HG03575 (cell line): ENCODE measurements around the gene ZNF148.

ENCODE experiments used
- ATAC-seq: cut with Tn5 transposase; IDR thresholded peaks from one replicate; pipeline ENCODE4 v1.9.1; 2021; ENCODE audit not compliant: unreplicated experiment, insufficient number of reproducible peaks, low FRiP score; ENCODE audit errors: extremely low read depth

Gene ZNF148

DNA sequence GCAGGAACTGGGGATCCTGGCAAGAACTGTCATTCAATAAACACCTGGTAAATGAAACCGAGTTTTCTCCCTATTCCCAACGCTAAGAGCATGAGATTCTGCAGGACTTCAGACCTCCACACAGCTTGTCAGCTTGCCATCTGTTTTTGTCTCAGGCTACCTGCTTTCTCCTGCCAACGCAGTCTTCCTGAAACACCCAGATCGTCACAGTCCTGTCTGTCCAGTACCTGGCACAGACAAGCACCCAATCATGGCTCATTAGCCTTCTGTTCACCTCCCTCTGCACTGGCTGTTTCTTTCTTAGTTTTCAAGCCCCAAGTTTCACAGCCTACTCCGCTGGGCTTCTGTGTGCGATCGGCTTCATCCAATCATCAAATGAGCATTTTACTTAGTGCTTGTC, 167.6 kb downstream of the ZNF148 start:
- no peak for ATAC-seq

DNA sequence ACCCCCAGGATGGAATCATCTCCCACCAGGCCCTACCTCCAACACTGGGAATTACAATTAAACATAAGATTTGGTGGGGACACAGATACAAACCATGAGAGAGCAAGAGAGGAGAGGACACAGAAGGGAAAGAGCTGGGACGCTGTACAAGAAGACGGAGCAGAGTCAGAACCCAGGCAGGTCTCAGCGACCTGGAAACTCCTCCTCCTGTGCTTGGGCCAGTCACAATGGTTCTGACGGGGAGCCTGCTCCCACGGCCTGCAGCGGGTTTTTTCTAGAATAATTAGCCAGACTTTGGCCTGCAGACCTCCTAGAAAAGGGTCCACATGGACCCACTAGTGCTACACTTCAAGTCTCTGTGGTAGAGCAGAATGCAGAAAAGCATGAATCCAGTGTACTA, 168.2 kb downstream of the ZNF148 start:
- no peak for ATAC-seq

DNA sequence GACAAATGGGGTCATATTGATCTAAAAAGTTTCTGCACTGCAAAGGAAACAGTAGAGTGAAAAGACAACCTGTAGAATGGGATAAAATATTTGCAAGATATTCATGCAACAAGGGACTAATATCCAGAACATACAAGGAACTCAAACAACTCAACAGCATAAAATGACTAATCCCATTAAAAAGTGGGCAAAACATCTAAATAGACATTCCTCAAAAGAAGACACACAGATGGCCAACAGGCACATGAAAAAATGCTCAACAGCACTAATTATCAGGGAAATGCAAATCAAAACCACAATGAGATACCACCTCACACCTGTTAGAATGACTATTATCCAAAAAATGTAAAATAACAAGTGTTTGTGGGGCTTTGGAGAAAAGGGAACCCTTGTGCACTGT, 171.4 kb downstream of the ZNF148 start:
- ATAC-seq: no peak

DNA sequence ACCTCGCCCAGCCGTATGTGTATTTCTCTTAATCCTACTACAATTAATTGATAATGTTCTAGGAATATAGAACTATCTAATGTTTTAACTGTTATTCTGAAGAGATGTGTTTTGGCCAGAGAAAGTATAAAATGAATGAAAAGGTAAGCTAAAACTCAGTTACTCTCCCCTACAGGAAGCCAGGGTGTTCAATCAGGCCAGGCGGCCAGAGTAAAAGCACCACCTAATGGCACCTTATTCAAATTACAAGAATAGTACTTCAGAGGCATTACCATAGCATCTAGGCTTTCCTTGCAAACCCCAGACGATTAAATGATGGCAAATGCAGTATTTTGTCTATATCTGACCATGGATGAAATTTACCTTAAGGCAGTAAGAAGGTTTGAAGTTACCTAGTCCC, 172.9 kb downstream of the ZNF148 start:
- ATAC-seq: no peak

DNA sequence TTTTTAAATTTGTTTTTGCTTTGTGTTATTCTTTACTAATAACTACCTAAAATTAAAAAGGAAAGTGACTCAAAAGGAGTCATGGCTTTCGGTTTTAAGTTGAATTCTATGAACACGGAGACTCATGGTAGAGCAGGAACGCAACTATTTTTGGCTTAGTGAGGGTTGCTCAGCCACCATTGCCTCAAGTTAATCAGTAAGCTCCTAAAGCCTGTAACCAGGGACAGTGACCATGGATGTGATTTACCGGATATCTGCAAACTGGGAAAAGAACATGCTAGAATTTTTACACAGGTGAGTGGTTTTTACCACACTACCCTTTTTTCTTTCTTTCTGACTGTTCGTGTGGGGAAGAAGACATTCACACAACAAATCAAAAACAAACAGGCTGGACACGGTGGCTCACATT, 174.4 kb downstream of the ZNF148 start:
- peak; percentile 71 for ATAC-seq

DNA sequence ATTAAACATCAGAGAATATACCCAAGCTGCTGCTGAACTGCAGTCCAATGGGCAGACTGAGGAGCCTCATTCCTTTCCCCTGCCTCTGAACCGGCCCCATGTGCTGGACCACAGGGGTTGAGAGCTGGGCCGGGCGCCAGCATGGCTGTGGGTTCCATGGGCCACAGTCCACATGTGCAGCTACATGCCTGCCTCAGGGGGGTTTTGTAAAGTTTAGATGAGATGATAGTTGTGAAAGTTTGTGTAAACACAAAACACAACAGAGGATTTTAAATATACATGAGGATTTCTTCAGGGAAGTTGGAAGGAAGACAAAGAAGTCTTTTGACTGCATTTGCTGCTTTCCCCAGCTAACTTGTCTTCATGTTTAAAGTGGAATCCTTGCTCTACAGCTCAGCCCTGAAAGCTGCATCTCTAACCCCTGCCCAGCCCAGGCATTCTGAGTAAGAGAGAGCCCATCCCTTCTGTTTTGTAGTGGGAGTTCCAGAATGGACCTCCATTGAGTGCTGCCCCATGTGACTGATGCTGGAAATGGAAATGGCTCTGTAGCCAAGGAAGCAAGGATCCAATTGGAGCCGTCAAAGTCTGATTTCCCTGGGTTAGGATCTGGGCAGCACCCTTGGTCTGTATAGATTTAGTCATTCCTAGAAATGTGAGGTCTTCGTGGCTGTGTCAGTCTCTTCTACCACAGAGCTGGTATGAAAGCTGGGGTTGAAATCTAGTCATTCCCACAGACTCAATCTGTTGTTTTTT, 180.1 kb downstream of the ZNF148 start:
- no peak for ATAC-seq

DNA sequence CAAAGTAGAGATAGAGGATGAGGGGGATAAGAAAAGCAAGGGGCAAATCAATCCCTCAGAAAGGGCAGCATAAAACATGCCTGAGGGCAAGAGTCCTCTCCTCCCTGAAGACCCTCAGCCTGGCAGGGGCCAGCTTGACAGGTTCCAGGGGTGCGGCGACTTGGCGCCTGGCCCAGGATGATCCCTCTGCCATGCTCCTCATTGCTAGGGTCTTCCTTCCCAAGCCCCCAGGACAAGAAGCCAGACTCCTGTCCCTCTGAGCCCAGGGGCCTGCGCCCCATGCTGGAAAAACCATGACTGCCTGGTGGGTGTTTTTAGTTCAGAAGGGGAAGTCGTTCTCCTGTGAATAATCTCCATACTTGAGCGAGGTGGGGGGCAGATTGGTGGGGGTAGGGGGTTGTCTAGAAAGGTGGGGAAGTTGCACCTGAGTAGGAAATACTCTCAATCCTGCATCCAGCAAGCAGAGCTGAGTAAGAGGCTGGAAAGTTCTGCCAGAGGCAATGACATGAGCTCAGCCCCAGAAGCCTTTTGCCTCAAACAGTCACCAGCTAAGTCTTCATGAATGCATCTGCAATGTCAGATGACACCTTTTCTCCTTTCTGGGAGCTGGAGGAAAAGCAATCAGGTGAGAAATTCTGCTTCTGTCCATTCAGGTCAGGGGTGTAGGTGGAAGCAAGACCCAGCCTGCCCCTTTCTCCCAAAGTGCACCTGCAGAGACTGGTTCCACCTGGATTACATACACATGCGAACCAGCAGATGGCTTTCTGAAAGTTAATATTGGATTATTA, 180.9 kb downstream of the ZNF148 start:
- ATAC-seq: no peak

DNA sequence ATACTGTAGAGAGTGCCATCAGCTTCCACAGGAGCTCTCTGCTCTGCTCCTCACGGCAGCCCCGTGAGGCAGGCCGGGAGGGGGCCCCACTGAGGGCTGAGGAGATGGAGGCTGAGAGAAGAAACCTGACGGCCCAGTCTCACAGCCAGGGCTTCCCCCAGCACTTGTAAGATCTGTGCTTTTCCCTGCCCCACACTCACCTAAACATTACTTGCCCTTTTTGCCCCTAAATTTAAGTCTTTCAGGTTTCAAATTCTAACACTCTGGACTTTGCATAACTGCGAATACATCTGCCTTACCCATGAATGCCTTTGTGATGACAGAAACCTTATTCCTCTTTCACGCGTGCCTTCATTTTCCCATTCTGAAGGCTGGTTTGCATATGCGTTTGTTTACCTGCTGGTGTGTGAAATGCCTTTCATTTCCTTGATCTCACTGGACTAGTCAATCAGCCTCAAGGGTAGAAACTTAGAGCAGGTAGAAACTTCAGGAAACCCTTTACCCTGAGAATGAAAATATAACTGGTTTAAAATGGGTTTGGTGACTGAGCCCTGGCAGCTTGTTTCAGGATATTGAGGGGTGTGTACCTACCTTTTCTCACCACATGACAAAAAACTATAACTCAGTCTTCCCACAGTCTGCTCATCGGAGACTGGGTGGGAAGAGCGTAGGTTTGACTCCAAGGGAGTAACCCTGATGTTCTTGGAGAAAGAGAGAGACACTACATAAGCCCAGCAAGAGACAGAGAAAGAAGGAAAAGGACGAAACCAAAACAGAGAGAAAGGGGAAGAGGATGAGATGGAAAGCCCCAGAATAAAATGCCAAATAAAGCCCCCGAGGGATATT, 182.7 kb downstream of the ZNF148 start:
- ATAC-seq: no peak

DNA sequence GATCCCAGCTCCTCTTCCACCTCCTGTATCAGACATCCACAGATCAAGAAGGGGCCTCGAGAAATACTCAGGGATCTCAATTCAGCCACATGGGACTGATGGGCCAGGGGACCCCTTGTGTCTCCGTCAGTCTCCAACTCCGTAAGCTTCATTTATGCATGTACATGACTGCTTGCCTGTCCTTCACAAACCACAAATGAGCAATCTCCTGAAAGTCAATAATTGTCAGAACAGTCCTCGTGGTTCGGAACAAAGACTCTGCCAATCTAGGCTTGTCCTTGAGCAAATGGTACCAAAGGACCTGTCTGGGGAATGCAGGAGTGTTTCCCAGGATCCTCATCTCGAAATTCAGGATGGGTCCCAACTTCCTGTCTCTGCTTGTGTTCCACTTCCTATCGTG, 183.4 kb downstream of the ZNF148 start:
- no peak for ATAC-seq

DNA sequence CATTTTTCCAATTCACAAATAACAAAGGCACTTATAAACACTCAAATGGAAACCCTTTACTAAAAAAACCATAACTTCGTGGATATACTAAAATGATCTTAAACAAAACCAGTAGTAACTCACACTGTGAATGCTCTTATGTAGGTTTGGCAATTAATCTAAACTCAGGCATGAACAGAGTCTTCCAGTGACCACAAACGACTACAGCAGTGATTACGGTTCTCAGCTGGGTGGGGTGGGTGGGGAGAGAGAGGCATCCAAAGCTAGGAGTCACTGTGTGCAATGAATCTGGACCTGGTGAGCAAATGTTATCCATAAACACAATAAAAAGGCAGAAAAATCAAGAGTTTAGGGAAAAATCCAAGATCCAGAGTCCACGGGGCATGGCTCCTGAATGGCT, 183.9 kb downstream of the ZNF148 start:
- no peak for ATAC-seq

DNA sequence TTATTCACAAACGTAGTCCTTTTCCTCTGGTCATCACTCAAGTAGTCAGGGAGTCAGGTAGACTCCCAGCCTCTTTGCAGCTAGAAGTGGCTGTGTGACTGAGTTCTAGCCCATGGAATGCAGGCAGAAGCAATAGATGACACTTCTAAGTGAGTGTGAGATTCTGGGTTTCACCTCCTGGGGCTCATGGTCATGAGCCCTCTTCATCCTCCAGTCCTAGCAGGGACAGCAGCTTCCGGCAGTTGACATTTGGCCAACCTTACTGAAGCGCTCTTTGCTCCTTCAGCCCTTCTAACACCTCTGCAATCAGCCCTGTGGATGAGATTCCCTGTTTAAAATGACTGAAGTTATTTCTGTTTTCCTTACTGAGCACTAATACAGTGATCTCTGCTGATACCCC, 184.3 kb downstream of the ZNF148 start:
- no peak for ATAC-seq

DNA sequence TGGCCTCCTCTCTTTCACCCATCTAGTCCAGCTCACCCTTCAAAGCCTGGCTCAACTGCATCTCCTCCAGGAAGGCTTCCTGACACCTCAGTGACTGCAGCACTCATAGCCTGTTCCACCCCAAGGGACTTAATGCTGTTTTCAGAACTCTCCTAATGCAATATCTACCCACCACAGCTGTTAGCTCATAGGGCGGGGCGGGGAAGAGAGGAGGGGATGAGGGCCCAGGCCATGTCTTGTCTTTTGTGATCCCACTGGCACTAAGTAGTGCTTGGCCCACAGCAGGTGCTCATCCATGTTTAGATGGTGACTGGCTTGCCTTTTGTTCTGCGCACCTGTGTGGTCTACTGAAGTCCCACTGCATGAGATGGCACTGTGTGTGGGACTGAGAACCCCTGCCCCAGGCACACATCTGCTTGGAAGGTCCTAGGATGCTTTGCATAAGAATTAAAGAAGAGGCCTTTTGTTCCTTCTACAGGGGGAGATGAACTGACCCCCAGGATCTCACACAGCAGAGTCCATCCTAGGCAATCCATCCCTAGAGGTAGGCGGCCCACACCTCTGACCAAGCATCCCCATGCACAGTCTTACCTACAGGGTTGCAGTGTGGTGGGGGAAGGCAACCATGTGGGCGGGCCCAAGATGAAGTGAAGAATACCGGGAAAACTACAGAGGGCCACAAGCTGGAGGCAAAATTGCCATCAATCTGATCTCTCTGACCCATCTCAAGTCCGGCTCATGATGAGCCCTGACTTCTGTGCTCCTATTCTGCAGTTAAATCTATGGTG, 185.6 kb downstream of the ZNF148 start:
- no peak for ATAC-seq

DNA sequence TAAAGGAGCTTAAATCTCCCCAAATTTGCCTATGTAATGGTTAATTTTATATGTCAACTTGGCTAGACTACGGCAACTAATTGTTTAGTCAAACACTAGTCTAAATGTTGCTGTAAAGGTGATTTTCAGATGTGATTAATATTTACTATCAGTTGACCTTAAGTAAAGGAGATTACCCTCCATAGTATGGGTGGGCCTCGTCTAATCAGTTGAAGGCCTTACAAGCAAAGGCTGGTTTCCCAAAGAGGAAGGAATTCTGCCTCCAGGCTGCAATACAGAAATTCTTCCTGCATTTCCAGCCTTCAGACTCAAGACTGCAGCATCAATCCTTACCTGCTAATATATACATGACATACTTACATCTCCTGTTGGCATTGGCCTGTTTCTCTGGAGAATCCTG, 186.2 kb downstream of the ZNF148 start:
- ATAC-seq: no peak

DNA sequence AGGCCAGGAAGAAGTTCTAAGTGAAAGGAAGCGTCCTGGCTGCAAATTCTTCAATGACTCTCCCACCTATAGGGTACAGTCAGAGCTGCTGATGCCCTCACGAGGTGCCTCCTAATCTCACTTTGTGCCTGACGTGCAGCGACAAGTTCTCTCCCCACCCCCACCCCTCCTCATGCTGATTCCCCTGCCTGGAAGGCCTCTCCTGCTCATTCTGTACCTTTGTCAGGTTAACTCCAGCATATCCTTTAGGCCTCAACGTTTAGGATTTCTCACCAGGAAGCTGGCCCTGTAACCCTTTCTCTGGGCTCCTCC, 187.6 kb downstream of the ZNF148 start:
- no peak for ATAC-seq

DNA sequence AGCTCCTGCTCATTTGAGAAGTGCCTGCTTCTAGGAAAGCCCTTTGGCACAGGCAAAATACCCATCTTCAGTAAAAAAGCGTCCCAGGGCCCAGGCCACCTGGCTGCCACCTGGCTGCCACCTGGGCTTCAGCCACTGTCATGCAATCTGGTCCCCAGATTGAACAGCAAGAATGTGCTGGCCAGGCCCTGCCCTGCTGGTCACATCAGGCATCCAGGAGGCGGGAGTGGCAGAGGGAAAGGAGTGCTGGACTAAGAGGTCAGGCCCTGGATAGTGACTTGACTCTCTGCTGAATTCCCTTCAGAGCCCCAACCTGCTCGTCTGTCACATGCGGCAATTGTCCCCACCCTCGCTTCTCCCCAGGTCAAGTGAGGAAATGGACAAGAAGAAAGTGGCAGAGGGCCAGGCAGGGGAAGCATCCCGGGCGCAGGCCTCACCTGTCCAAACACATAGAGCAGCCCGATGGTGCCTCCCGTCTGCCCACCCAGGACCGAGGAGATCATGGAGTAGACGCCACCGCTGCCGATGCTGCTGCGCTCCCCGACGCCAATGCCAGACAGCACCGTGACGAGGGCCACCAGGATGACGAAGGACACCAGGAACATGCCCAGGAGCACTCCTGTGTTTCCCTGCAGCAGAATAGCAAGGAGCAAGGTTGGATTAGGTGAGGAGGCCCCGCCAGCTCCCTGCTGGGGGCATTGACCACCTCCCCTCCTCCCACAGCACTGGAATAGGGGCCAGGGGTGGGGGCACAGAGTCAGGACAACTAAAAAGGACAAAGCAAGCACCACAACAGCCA, 188.1 kb downstream of the ZNF148 start:
- ATAC-seq: no peak

DNA sequence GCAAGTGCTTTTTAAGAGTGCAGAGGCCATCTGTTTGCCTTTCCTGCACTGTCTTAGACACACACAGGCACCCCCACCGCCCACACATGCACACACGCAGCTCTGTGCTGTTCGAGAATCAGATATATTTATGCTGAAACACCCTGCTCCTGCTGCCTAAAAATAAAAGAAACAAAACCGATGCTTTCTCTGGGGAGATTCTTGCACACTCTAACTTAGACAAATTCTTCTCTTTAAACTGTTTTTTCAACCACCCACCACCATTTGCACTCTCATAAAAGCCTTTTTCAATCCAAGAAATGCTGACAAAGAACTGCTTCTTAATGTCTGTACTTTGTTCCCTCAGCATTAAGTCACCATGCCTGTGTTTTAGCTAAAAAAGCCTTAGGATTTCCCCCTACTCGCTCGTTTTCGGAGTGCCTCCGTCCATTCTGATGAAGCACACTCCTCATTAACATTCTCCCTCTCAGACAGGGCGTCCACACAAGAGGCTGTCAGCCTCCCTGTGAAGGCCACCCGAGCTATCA, 188.8 kb downstream of the ZNF148 start:
- no peak for ATAC-seq

DNA sequence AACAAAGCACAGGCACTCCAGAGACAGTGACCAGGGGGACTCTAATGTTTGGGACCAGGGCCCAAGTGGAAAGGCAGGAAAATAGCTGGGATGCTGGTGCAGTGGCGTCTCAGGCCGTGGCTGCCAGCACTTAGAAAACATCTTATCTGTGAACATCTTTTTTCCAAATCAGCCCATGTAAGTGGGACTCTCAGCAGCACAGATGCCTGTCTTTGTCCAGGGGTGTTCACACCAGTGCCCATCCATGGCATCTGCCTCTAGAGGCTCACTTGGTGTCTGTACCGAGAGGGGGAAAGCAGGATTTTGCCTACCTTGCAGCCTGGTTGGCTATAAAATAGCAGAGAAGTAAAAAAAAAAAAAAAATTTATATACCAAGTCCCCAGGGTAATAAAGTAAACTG, 189.3 kb downstream of the ZNF148 start:
- no peak for ATAC-seq

DNA sequence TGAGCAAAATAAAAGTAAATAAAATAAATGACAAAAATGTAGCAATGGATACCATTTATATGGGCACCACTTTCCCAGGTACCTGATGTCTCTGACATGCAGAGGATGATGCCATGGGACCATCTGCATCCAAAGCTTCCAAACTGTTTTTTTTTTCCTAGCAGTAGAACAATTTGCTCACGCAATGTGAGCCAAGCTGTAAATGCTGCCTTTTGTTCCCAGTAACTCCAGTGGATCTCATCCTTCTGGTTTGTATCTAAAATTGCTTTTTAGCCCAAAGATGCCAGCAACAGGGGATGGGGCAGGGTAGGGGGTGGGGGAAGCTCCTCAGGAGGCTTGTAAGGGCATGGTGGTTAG, 195.3 kb downstream of the ZNF148 start:
- no peak for ATAC-seq
